ENCODE results near the gene HOXA1. TPM values are rescaled to one million over a fixed set of nuclear protein-coding genes. Genes with fewer than 3 reads are reported as not detected.

Gene HOXA1
- polyA plus RNA-seq, 2 of the 4 experiments (the other 2 are of a cell fraction), result 2.8 to 5.0 TPM

DNA sequence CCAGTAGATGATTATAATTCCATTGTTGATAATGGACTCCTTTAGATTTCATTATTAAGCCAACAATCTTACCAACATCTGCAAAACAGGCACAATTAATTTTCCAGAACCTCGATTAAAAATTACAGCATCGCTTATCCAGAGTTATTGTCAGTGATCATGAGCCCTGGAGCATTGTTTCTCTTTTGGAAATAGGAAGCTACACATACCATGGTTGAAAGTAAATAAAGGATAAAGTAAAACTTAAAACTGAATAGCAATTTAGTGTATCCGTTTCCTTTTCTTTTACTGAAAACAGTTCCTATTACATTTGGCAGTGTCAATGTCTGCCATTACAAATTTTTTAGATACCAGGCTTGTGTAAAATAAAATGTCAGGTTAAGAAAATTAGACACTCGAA, 16.6 kb upstream of the HOXA1 start:
- Histone ChIP-seq H3K27ac (peak overlapping the region; percentile 92 to 98), H3K4me3 (peak overlapping the region; percentile 72), H3K4me1 (peaks cover 40% of the 10 kb centered on the region), H3K4me2 (peak overlapping the region; percentile 88), H3K9me3 (no peaks in the 10 kb centered on the region)
- peak; percentile 77 for FAIRE-seq
- POLR2A ChIA-PET, result interaction anchor here (1.2 to 5.1 kb wide), 3 partner anchors 10 to 249 kb away, joined by 3 to 34 read pairs (median 20); partner anchors contain the start of genes HOXA1 and SKAP2
- WGBS (ENCODE audit: missing lambda C conversion rate), result 6% methylated on average over 4 of the region's 4 CpGs
- CTCF ChIA-PET, result interaction anchor here (1.0 kb wide), 1 partner anchor 18 kb away, joined by 3 read pairs; the partner anchor contains the start of gene HOXA4
- TF ChIP-seq RFX5 (IDR thresholded peaks at IDR 0.05), result no peak
- no peak for TF ChIP-seq NFE2L2 (conservative IDR thresholded peaks at IDR 0.05; ENCODE audit: low read length)
- TF ChIP-seq RAD21 (conservative IDR thresholded peaks at IDR 0.05 in 1 of 2, IDR thresholded peaks at IDR 0.05 in 1 of 2), result no peak
- no peak for TF ChIP-seq FOXS1 (CRISPR knock-in tag; IDR thresholded peaks at IDR 0.05)
- no peak for TF ChIP-seq CEBPB (IDR thresholded peaks at IDR 0.05)
- no peak for TF ChIP-seq NR3C1 (IDR thresholded peaks at IDR 0.05)
- TF ChIP-seq SREBF2 (IDR thresholded peaks at IDR 0.05), result no peak
- TF ChIP-seq MAZ (IDR thresholded peaks at IDR 0.05; ENCODE audit: borderline replicate concordance, low read depth, low read length), result no peak
- no peak for TF ChIP-seq TP53 (CRISPR knock-in tag; IDR thresholded peaks at IDR 0.05)
- no peak for TF ChIP-seq KDM5A (IDR thresholded peaks at IDR 0.05)
- TF ChIP-seq, protein P1, sequence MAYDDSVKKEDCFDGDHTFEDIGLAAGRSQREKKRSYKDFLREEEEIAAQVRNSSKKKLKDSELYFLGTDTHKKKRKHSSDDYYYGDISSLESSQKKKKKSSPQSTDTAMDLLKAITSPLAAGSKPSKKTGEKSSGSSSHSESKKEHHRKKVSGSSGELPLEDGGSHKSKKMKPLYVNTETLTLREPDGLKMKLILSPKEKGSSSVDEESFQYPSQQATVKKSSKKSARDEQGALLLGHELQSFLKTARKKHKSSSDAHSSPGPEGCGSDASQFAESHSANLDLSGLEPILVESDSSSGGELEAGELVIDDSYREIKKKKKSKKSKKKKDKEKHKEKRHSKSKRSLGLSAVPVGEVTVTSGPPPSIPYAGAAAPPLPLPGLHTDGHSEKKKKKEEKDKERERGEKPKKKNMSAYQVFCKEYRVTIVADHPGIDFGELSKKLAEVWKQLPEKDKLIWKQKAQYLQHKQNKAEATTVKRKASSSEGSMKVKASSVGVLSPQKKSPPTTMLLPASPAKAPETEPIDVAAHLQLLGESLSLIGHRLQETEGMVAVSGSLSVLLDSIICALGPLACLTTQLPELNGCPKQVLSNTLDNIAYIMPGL (CRISPR knock-in tag; IDR thresholded peaks at IDR 0.05; ENCODE audit: borderline replicate concordance), result no peak
- no peak for TF ChIP-seq CBX8 (IDR thresholded peaks at IDR 0.05)
- ATAC-seq, result no peak
- no peak for DNase-seq (ENCODE audit: low read depth in 1 of 2, low spot score in 1 of 2)

DNA sequence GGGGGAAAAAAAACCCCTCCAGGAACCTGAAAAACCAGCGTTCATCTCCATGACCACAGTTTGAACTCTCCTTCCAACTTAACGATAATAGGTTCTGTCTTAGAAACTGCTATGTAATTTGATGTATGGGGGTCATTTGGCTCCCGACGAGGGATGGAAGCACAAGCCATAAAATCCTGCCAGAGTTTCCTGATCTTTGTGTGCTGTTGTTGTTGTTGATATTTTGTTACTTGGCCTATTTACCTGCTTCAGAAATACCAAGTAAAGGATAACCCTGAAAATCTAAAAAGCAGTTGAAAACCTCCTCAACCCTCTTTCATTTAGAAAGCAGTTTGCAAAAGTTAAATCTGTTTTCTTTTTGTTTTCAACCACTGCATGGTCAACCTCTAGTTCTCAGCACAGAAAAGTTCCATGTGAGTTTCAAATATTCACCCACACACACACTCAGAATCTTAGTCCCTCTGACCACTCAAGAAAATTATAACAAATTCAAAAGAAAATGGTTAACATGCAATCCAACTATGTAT, 16.0 kb upstream of the HOXA1 start:
- WGBS (ENCODE audit: missing lambda C conversion rate), result 8% methylated on average over 4 of the region's 4 CpGs
- no peak for FAIRE-seq
- CTCF ChIA-PET, result interaction anchor here (1.0 to 1.7 kb wide), 3 partner anchors 19 to 430 kb away, joined by 3 to 6 read pairs (median 4); partner anchors contain the start of genes HOXA4 and HOXA5
- no peak for DNase-seq (ENCODE audit: low read depth in 1 of 2, low spot score in 1 of 2)
- POLR2A ChIA-PET, result interaction anchor here (1.8 to 5.1 kb wide), 2 partner anchors 15 to 248 kb away, joined by 10 to 34 read pairs; partner anchors contain the start of genes HOXA1 and SKAP2
- peak overlapping the region; percentile 92 to 98 for H3K27ac ChIP-seq
- peak overlapping the region; percentile 88 for H3K4me2 ChIP-seq
- H3K4me1 ChIP-seq, result peaks cover 34% of the 10 kb centered on the region
- ATAC-seq, result no peak
- TF ChIP-seq HEYL (CRISPR knock-in tag; IDR thresholded peaks at IDR 0.05), result no peak
- TF ChIP-seq HOXA7 (CRISPR knock-in tag; IDR thresholded peaks at IDR 0.05), result no peak
- no peak for TF ChIP-seq EHMT2 (IDR thresholded peaks at IDR 0.05; ENCODE audit: low read depth)
- no peaks in the 10 kb centered on the region for H3K9me3 ChIP-seq
- H3K4me3 ChIP-seq, result peak overlapping the region; percentile 72

DNA sequence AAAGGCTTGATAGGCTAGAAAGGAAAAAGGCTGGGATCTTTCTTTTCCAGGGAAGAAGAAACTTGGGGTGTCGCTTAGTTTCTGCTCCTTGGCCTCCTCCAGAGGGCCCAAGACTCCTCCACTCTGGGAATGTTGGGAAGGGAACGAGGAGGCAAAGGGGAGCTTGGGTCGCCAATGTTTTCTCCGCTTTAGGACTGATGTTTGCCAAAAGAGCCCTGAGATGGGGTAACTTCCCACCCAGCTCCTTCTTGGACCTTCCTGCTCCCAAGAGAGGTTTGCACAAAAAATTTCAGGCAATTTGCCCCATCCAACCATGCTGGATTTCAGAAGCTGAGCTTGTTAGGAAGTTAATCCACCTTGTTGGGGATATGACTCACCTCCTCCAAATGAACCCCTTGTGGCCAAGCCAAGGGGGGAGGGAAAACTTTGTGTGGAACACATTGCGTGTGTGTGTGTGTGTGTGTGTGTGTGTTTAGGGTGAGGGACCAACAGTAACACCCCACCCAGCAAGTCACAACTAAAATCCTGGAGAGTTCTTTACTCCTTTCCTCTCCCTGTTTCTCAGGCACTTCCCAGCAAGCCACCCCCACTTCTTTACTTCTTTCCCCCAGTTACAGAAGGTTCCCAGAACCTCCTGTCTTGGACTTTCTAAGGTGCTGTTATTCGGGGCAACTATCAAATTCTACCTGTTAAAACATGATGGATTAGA, 15.4 kb upstream of the HOXA1 start:
- DNase-seq (ENCODE audit: low read depth in 1 of 2, low spot score in 1 of 2) (peak in 1 of 2 experiments; percentile 73), ATAC-seq (no peak), FAIRE-seq (no peak)
- TF ChIP-seq FOSL2 (IDR thresholded peaks at IDR 0.05) (peak; percentile 53), FOSL2 (CRISPR knock-in tag; IDR thresholded peaks at IDR 0.05) (peak; percentile 79), NFE2L2 (conservative IDR thresholded peaks at IDR 0.05; ENCODE audit: low read length) (no peak)
- H3K27ac ChIP-seq, result peak overlapping the region; percentile 92 to 98
- H3K4me2 ChIP-seq, result peak overlapping the region; percentile 88
- H3K4me1 ChIP-seq, result peaks cover 30% of the 10 kb centered on the region
- ChIA-PET CTCF (interaction anchor here (0.9 to 3.0 kb wide), 7 partner anchors 12 to 429 kb away, joined by 3 to 17 read pairs (median 4); partner anchors contain the start of genes HOXA1 and HOXA5), POLR2A (interaction anchor here (0.9 to 1.8 kb wide), 3 partner anchors 10 to 15 kb away, joined by 3 to 10 read pairs (median 6); partner anchors contain the start of gene HOXA1)
- 24% methylated on average over 5 of the region's 6 CpGs for WGBS (ENCODE audit: missing lambda C conversion rate)
- no peaks in the 10 kb centered on the region for H3K9me3 ChIP-seq
- peak overlapping the region; percentile 72 for H3K4me3 ChIP-seq
